Fibroblast of skin of right biceps (primary cell): Measurements from ENCODE around the gene CEP250.
"Not testable (repeated sequence)": the region's sequence is repeated elsewhere in the genome, so short reads cannot be mapped to it uniquely, and the experiment has no call there.

ENCODE experiments used
- DNase-seq: peaks from one replicate; pipeline ENCODE4 v3.0.0-alpha.2; 2013

Gene CEP250

GRCh38 chr20:35539756-35540212, 84.4 kb downstream of the CEP250 start:
- DNase-seq = no peak

- no peak for DNase-seq
These were observed 85.9 kb downstream of the CEP250 start for GRCh38 chr20:35541118-35541782.

GRCh38 chr20:35541783-35542662, 86.6 kb downstream of the CEP250 start, which contains the start of gene ERGIC3:
TSS of gene ERGIC3 (plus strand) at chr20:35542078. CDS start at chr20:35542098, 20 bp downstream.
- DNase-seq = peak; percentile 95

- DNase-seq = no peak
These were observed 87.6 kb downstream of the CEP250 start for GRCh38 chr20:35542990-35543389.

GRCh38 chr20:35544436-35544835, 89.0 kb downstream of the CEP250 start:
- DNase-seq = no peak

GRCh38 chr20:35544941-35545340, 89.5 kb downstream of the CEP250 start:
- DNase-seq = peak; percentile 60

- no peak for DNase-seq
These were observed 90.7 kb downstream of the CEP250 start for GRCh38 chr20:35546127-35546526.

GRCh38 chr20:35547329-35547728, 91.9 kb downstream of the CEP250 start:
- no peak for DNase-seq

- peak; percentile 30 for DNase-seq
These were observed 96.1 kb downstream of the CEP250 start for GRCh38 chr20:35551503-35551902.

GRCh38 chr20:35552914-35553313, 97.5 kb downstream of the CEP250 start:
- DNase-seq = no peak

GRCh38 chr20:35555461-35555860, 100.1 kb downstream of the CEP250 start:
- DNase-seq = not testable (repeated sequence)

- no peak for DNase-seq
These were observed 100.7 kb downstream of the CEP250 start for GRCh38 chr20:35555951-35556645.

- no peak for DNase-seq
These were observed 101.5 kb downstream of the CEP250 start for GRCh38 chr20:35556871-35557270.

- no peak for DNase-seq
These were observed 103.1 kb downstream of the CEP250 start for GRCh38 chr20:35558451-35558850.

- DNase-seq = no peak
These were observed 103.8 kb downstream of the CEP250 start for GRCh38 chr20:35559042-35559693.

GRCh38 chr20:35560105-35560511, 104.7 kb downstream of the CEP250 start:
- no peak for DNase-seq

- no peak for DNase-seq
These were observed 105.1 kb downstream of the CEP250 start for GRCh38 chr20:35560541-35560940.

- DNase-seq = peak; percentile 49
These were observed 105.9 kb downstream of the CEP250 start for GRCh38 chr20:35561268-35561667.

- no peak for DNase-seq
These were observed 106.3 kb downstream of the CEP250 start for GRCh38 chr20:35561671-35562070.

- no peak for DNase-seq
These were observed 107.2 kb downstream of the CEP250 start for GRCh38 chr20:35562541-35563110.

GRCh38 chr20:35563834-35564233, 108.4 kb downstream of the CEP250 start:
- no peak for DNase-seq

- no peak for DNase-seq
These were observed 109.5 kb downstream of the CEP250 start for GRCh38 chr20:35564905-35565304.
